Measurements from ENCODE around the gene PRPF19. TPM values are rescaled to one million over a fixed set of nuclear protein-coding genes. Genes with fewer than 3 reads are reported as not detected.

Gene PRPF19
- total RNA-seq, 1 donor from 2014 or later: 61.9 TPM

DNA sequence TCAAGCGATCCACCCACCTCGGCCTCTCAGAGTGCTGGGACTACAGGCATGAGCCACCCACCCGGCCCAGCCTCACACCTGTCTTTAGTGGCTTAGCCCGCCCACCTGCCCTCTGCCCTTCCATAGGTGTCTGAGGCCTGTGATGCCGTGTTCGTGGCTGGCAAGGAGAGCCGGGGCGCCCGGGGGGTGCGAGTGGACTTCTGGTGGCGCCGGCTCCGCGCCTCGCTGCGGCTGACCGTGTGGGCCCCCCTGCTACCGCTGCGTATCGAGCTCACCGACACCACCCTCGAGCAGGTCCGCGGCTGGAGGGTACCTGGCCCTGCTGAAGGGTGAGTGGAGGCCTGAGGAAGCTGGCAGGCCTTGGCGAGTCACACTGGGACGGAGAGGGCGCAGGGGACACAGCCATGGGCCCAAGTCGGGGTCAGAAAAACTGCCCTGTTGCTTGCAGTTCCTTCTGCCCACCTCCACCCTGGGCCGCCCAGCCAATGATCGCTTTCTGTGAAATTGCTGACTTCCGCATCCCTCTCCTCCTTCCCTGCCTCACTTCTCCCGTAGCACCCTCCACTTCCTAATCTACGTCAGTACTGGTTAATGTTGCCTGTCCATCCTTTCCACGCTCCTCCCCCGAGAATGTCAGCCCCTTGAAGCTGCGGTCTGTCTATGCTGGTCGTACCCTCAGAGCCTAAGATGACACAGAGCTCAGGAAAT is 27.2 kb upstream of the PRPF19 start:
- Mint-ChIP-seq H3K36me3 (ENCODE audit: low read depth, unreplicated experiment) (peaks cover 15% of the 10 kb centered on the region), H3K4me1 (ENCODE audit: low read depth, unreplicated experiment) (no peaks in the 10 kb centered on the region), H3K27me3 (ENCODE audit: low read depth, unreplicated experiment) (no peaks in the 10 kb centered on the region), H3K9me3 (ENCODE audit: unreplicated experiment) (no peaks in the 10 kb centered on the region), H3K27ac (ENCODE audit: unreplicated experiment) (no peak overlapping the region), H3K4me3 (ENCODE audit: unreplicated experiment) (no peak overlapping the region)
- no peak overlapping the region for H3K9ac ChIP-seq (ENCODE audit: low read length)
- H3K4me3 ChIP-seq (ENCODE audit: insufficient read depth, low read depth, low read length): no peak overlapping the region
- H2AFZ ChIP-seq (ENCODE audit: low read depth, low read length): no peak overlapping the region
- DNase-seq (ENCODE audit: low read depth): no peak
- H3K9me3 ChIP-seq (ENCODE audit: insufficient read depth, low read depth, low read length): no peaks in the 10 kb centered on the region
- peaks cover 3% of the 10 kb centered on the region for H3K36me3 ChIP-seq (ENCODE audit: insufficient read depth, low read length)
- H3K4me1 ChIP-seq (ENCODE audit: insufficient read depth, low read length): no peaks in the 10 kb centered on the region
- no peak overlapping the region for H3K27ac ChIP-seq (ENCODE audit: low read depth, low read length)
- no peak for FAIRE-seq
- H3K4me2 ChIP-seq (ENCODE audit: low read length): no peak overlapping the region
- no peaks in the 10 kb centered on the region for H4K20me1 ChIP-seq (ENCODE audit: insufficient read depth, low read length)
- no peak for TF ChIP-seq EZH2 (IDR thresholded peaks at IDR 0.05; ENCODE audit: insufficient read depth, low read length)
- TF ChIP-seq, protein P1, sequence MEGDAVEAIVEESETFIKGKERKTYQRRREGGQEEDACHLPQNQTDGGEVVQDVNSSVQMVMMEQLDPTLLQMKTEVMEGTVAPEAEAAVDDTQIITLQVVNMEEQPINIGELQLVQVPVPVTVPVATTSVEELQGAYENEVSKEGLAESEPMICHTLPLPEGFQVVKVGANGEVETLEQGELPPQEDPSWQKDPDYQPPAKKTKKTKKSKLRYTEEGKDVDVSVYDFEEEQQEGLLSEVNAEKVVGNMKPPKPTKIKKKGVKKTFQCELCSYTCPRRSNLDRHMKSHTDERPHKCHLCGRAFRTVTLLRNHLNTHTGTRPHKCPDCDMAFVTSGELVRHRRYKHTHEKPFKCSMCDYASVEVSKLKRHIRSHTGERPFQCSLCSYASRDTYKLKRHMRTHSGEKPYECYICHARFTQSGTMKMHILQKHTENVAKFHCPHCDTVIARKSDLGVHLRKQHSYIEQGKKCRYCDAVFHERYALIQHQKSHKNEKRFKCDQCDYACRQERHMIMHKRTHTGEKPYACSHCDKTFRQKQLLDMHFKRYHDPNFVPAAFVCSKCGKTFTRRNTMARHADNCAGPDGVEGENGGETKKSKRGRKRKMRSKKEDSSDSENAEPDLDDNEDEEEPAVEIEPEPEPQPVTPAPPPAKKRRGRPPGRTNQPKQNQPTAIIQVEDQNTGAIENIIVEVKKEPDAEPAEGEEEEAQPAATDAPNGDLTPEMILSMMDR (IDR thresholded peaks at IDR 0.05; ENCODE audit: insufficient read depth, low read depth, low read length): no peak
- H3K79me2 ChIP-seq (ENCODE audit: insufficient read depth, low read length): no peaks in the 10 kb centered on the region
- H3K27me3 ChIP-seq (ENCODE audit: insufficient read depth, low read length): no peaks in the 10 kb centered on the region

DNA sequence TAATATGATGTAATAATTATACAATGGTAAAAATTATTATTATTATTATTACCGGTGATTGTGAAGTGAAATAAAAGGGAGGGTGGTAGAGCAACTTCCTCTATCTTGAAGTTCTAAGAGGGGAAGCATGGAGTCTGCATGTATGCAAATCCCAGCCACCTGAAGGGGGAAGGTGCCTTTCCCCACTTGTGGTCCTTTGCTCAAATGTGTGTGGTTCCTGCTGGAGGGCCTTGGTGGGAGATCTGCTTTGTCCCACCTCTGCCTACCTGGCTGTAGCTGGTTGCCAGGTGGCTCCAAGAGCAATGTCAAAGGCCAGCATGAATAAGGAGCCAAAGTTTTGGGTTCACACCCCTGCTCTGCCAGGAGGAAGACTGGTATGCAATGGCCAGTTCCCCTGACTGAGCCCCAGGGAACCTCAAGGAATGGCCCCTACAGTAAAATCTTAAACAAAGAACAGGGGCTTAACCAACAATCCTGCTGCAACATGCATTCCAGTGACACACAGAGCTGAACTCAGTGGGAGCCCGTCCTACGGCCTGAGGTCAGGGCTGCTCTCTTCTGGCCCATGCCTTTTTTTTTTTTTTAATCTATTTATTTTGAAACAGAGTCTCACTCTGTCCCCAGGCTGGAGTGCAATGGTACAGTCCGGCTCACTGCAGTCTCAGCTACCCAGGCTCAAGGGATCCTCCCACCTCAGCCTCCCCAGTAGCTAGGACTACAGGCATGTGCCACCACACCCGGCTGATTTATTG is 26.4 kb upstream of the PRPF19 start:
- H3K36me3 Mint-ChIP-seq (ENCODE audit: low read depth, unreplicated experiment): peaks cover 15% of the 10 kb centered on the region
- FAIRE-seq: no peak
- no peak overlapping the region for H3K27ac ChIP-seq (ENCODE audit: low read depth, low read length)

More for the DNA sequence above, 26.4 kb upstream of the PRPF19 start:
- no peak overlapping the region for H3K4me3 ChIP-seq (ENCODE audit: insufficient read depth, low read depth, low read length)
- H3K27me3 Mint-ChIP-seq (ENCODE audit: low read depth, unreplicated experiment): no peaks in the 10 kb centered on the region
- H4K20me1 ChIP-seq (ENCODE audit: insufficient read depth, low read length): no peaks in the 10 kb centered on the region
- TF ChIP-seq EZH2 (IDR thresholded peaks at IDR 0.05; ENCODE audit: insufficient read depth, low read length): no peak
- TF ChIP-seq, protein P1 (IDR thresholded peaks at IDR 0.05; ENCODE audit: insufficient read depth, low read depth, low read length): no peak
- no peak overlapping the region for H3K4me2 ChIP-seq (ENCODE audit: low read length)
- H3K27me3 ChIP-seq (ENCODE audit: insufficient read depth, low read length): no peaks in the 10 kb centered on the region
- no peaks in the 10 kb centered on the region for H3K9me3 ChIP-seq (ENCODE audit: insufficient read depth, low read depth, low read length)
- no peaks in the 10 kb centered on the region for H3K79me2 ChIP-seq (ENCODE audit: insufficient read depth, low read length)
- peaks cover 3% of the 10 kb centered on the region for H3K36me3 ChIP-seq (ENCODE audit: insufficient read depth, low read length)
- no peak overlapping the region for H3K9ac ChIP-seq (ENCODE audit: low read length)
- no peaks in the 10 kb centered on the region for H3K4me1 Mint-ChIP-seq (ENCODE audit: low read depth, unreplicated experiment)
- H3K4me1 ChIP-seq (ENCODE audit: insufficient read depth, low read length): no peaks in the 10 kb centered on the region
- H3K4me3 Mint-ChIP-seq (ENCODE audit: unreplicated experiment): no peak overlapping the region
- no peaks in the 10 kb centered on the region for H3K9me3 Mint-ChIP-seq (ENCODE audit: unreplicated experiment)
- H2AFZ ChIP-seq (ENCODE audit: low read depth, low read length): no peak overlapping the region
- no peak for DNase-seq (ENCODE audit: low read depth)
- no peak overlapping the region for H3K27ac Mint-ChIP-seq (ENCODE audit: unreplicated experiment)

Data from astrocyte (in vitro differentiated cells and primary cell).